Effector memory CD4-positive, alpha-beta T cell (primary cell): ENCODE results near the gene RSPH9.
"Not testable (repeated sequence)": the region's sequence is repeated elsewhere in the genome, so short reads cannot be mapped to it uniquely, and the experiment has no call there.

Experiments
- DNase-seq, 3 donors: peaks; one replicate each; pipeline ENCODE4 v3.0.0-alpha.2; 2020
- H3K27ac ChIP-seq: 2 replicates; pipeline ENCODE4 v1.7.0; 2013; ENCODE audit warnings: mild to moderate bottlenecking, low read length, moderate library complexity; ENCODE audit not compliant: insufficient read depth, poor library complexity, severe bottlenecking
- H3K27me3 ChIP-seq: replicated peaks from 2 replicates; pipeline ENCODE4 v1.7.0; 2013; ENCODE audit warnings: mild to moderate bottlenecking, low read length; ENCODE audit not compliant: insufficient read depth, control insufficient read depth, poor library complexity, severe bottlenecking
- H3K36me3 ChIP-seq: 2 replicates; pipeline ENCODE4 v1.7.0; 2013; ENCODE audit warnings: mild to moderate bottlenecking, low read length, moderate library complexity; ENCODE audit not compliant: control insufficient read depth, insufficient read depth
- H3K4me1 ChIP-seq: 2 replicates; pipeline ENCODE4 v1.7.0; 2013; ENCODE audit warnings: low read length, mild to moderate bottlenecking; ENCODE audit not compliant: control insufficient read depth, insufficient read depth, poor library complexity, severe bottlenecking
- H3K4me3 ChIP-seq: 2 replicates; pipeline ENCODE4 v1.7.0; 2013; ENCODE audit warnings: low read length, low read depth, mild to moderate bottlenecking; ENCODE audit not compliant: insufficient read depth, poor library complexity, severe bottlenecking
- H3K9me3 ChIP-seq: 2 replicates; pipeline ENCODE4 v1.7.0; 2013; ENCODE audit warnings: mild to moderate bottlenecking, low read length, moderate library complexity; ENCODE audit not compliant: control insufficient read depth

The RSPH9 gene

DNA sequence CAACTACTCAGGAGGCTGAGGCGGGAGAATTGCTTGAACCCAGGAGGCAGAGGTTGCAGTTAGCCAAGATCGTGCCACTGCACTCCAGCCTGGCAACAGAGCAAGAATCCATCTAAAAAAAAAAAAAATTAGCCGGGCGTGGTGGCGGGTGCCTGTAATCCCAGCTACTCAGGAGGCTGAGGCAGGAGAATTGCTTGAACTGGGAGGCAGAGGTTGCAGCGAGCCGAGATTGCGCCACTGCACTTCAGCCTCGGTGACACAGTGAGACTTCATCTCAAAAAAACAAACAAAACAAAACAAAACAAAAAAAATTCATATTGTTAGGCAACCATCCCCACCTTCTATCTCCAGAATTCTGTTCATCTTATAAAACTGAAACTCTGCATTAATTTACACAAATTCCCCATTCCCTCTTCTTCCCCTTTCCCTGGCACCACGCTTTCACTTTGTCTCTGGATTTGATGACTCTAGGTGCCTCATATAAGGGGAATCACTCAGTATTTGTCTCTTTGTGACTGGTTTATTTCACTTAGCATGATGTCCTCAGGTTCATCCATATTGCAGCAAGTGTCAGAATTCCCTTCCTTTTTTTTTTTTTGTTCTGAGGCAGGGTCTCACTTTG, 56.2 kb downstream of the RSPH9 start:
- H3K9me3 ChIP-seq, H3K4me1 ChIP-seq, H3K4me3 ChIP-seq: not testable (repeated sequence)

DNA sequence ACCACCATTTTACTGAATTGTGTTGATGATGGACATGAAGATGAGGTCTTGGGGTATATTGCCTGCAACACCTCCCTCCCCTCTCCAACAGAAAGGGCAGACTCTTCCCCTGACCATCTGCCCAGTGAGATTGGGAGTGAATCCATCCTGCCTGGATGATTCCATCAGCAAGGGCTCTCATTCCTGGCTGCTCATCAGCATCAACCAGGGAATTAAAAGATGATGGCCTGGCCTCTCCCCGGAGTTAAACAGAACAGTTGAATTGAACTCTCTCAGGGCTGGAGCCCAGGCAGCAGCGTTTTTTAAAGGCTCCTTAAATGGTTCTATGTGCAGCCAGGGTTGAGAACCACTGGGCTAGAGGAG, 57.3 kb downstream of the RSPH9 start:
- Histone ChIP-seq H3K27ac (no peak overlapping the region), H3K27me3 (peaks cover 7% of the 10 kb centered on the region), H3K4me1 (no peaks in the 10 kb centered on the region), H3K36me3 (no peaks in the 10 kb centered on the region), H3K9me3 (no peaks in the 10 kb centered on the region), H3K4me3 (no peak overlapping the region)
- DNase-seq: no peak

More for the DNA sequence above, 56.2 kb downstream of the RSPH9 start:
- not testable (repeated sequence) for H3K36me3 ChIP-seq, DNase-seq, H3K27ac ChIP-seq, H3K27me3 ChIP-seq

DNA sequence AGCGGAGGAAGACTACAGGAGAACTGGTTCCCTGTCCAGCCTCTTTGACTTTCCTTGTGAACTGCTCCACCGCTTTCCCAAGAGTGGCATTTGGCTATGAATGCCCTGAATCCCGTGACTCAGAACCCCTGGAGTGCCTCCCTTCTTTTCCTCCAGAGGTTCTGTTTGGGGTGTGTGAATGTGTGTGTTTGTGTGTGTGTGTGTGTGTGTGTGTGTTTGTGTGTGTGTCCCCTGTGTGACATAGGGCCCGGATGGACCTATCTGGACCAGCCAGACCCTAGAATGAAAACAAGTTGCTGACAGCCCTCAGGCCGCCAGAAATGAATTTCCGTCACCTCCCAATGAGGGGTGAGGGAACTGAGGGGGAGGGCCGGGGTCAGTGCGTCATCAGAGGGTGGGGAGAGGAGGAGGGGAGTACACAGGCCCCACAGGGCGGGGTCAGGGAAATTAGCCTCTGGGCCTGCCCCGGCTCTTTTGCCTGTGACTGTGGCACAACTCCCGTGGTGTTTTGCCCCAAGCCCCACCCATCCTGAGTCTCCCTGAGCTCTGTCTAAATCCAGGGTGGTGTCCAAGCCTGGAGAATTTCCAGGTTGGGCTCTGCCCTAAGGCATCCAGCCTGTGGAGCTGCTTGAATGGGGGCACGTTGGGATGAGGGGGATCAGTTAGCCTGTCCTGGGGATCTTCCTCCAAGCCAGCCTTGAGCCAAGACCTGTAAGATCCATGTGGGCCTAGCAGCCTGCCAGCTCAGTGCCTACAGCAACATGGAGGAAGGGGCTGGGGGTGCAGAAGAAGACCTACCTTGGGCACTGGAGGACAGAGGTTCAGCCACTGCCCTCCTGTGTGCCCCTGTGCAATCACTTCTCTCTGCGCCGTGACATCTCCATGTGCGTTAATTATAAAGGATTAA, 58.0 kb downstream of the RSPH9 start:
- Histone ChIP-seq H3K27me3 (peaks cover 7% of the 10 kb centered on the region), H3K4me1 (no peaks in the 10 kb centered on the region), H3K27ac (no peak overlapping the region), H3K9me3 (no peaks in the 10 kb centered on the region), H3K4me3 (no peak overlapping the region), H3K36me3 (no peaks in the 10 kb centered on the region)
- DNase-seq: no peak

DNA sequence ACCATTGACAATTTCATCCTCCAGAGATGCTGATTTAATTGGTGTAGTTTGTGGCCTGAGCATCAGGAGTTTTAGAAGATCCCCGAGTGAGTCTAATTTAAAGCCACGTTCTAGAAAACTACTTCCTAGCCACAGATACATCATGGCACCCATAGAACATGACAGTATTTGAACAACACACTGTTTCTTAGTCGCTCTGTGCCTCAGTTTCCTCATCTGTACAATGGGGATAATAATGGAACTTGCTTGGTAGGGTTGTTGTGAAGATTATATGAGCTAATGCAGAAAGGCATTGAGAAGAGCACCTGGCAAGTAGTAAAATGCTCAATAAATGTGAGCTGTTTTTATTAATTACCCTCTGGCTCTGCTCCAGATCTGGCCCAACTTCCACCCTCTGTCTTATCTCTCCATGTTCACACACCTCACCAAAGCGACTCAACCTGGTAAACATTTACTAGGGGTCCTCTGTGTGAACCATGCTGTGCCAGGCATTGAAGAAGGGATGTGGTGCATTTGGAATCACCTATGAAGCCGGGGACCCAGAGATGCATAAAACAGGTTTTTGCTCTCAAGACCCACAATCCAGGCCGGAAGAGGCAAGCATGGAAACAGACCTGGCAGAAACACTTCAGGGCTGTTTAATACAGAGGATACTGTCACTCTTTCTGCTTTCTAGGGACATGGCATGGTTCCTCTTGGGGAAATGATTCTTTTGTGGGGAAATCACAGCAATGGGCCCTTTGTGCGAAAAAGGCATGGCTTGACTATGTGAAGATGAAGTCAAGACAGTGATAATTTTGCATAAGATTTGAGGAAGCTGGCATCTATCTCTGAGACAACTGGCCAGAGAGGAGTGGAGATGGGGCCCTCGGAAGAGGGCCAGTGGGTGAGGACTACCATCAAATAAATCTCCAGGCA, 58.9 kb downstream of the RSPH9 start:
- H3K4me3 ChIP-seq: no peak overlapping the region
- H3K36me3 ChIP-seq: no peaks in the 10 kb centered on the region
- DNase-seq: no peak
- no peaks in the 10 kb centered on the region for H3K4me1 ChIP-seq
- H3K27ac ChIP-seq: no peak overlapping the region
- no peaks in the 10 kb centered on the region for H3K9me3 ChIP-seq
- peaks cover 7% of the 10 kb centered on the region for H3K27me3 ChIP-seq

DNA sequence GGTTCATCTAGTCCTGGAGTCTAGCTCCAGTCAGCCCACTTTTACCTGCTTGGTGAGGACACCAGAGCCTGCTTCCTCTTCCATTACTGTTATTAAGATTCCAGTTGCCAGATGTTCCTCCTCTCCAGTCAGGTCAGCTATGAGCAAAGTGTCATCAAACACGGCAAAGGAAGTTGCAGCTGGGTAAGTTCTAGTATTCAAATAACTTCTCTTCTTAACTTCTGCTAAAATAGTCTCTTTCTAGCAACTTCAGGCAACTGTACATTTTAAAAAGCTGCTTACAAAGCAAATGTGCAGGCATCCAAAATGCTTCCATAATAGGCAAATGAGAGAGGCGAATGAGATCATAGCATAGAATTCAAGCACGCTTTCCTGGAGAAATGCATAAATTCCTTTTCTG, 61.2 kb downstream of the RSPH9 start:
- peaks cover 7% of the 10 kb centered on the region for H3K27me3 ChIP-seq
- H3K9me3 ChIP-seq: no peaks in the 10 kb centered on the region
- DNase-seq: no peak
- no peaks in the 10 kb centered on the region for H3K36me3 ChIP-seq
- no peaks in the 10 kb centered on the region for H3K4me1 ChIP-seq
- H3K4me3 ChIP-seq: no peak overlapping the region
- H3K27ac ChIP-seq: no peak overlapping the region

DNA sequence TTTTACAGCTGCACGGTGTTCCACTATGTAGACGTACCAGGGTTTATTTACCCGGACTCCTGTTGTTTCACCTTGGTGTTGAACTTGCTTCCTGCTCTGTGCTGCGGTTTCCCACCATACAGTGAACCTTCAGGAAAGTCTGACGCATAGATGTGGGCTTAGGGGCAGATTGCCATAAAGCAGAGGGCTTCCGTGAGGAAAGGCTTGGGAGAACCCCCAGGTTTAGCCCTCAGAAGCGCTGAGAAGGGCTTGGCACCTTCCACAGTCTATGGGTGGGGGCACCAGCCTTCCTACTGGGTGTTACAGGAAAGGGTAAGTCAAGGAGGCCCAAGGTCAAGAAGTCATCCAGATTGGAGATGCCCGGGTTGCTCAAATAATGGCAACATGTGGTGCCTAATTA, 62.0 kb downstream of the RSPH9 start:
- no peaks in the 10 kb centered on the region for H3K36me3 ChIP-seq
- peaks cover 7% of the 10 kb centered on the region for H3K27me3 ChIP-seq
- no peaks in the 10 kb centered on the region for H3K4me1 ChIP-seq
- H3K27ac ChIP-seq: no peak overlapping the region
- no peak for DNase-seq
- H3K9me3 ChIP-seq: no peaks in the 10 kb centered on the region
- H3K4me3 ChIP-seq: no peak overlapping the region

DNA sequence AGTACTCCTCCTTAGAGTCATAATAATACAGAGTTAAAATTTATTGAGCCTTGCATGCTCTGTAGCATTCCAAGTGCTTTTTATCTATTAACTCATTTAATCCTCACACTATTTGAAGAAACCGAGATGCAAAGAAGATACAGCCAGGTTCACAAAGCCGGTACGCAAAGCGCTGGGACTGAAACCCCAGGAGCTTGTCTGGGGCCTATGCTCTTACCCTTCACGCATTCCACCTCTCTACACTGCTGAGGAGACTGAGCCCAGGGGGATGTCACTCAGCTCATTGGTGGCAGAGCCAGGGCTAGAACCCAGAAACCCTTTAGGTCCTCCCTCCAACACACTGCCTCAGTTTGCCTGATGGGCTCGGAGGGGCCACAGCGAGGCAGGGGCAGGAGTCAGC, 62.4 kb downstream of the RSPH9 start:
- Histone ChIP-seq H3K9me3 (no peaks in the 10 kb centered on the region), H3K27ac (no peak overlapping the region), H3K27me3 (peaks cover 7% of the 10 kb centered on the region), H3K4me1 (no peaks in the 10 kb centered on the region), H3K4me3 (no peak overlapping the region), H3K36me3 (no peaks in the 10 kb centered on the region)
- no peak for DNase-seq

DNA sequence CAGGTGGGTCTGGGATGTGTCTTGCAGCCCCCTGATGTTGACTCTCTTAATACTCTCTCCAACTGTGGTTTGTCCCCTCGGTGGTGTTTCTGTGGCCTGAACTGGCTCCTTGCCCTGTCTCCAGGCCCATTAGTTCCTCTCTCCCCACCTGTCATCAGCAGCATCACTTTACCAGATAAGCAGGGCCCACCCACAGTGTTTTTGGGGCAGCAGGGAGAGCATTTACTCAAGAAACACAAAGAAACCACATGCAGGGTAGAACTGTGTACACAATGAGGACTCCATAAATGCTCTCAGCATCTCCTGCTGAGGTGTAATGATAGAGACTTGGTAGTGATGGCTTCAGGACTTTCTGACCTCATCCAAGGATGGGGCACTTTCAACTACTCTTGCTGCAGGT, 62.9 kb downstream of the RSPH9 start:
- no peak overlapping the region for H3K4me3 ChIP-seq
- H3K9me3 ChIP-seq: no peaks in the 10 kb centered on the region
- no peaks in the 10 kb centered on the region for H3K36me3 ChIP-seq
- no peaks in the 10 kb centered on the region for H3K4me1 ChIP-seq
- no peak overlapping the region for H3K27ac ChIP-seq
- no peak for DNase-seq
- H3K27me3 ChIP-seq: peaks cover 4% of the 10 kb centered on the region

DNA sequence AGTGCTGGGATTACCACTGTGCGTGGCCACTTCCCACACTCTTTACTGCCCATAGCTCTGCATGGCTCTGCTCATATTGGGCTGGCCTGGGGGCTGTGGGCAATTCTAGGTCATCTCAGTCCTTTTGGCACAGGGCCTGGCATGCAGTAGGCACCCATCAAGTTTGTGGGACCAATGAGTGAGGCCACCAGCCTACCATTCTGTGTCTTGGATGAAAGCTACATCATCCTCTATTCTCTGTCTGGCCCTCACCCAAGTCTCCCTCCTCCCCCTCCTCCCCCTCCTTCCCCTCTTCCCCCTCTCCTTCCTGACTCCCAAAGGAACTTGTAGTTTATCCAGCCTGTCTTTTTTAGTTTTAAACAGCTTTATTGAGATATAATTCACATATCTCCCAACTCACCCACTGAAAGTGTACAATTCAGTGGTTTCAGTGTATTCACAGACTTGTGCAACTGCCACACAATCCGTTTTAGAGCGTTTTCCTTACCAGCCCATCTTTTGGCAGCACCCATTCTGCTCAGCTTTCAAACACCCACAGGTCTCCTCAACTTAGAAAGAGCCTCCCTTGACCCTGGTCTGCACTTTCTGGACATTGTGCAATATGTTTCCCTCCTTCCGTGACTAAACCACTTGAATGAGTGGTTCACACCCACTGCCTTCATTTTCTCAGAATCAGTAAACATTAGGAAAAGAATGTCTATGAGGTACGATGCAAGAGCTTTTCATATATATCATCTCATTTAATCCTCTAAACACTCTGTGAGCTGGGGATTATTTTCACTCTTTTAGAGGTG, 64.2 kb downstream of the RSPH9 start:
- Histone ChIP-seq H3K27ac (no peak overlapping the region), H3K4me1 (no peaks in the 10 kb centered on the region), H3K4me3 (no peak overlapping the region)

More for the DNA sequence above, 64.2 kb downstream of the RSPH9 start:
- no peak for DNase-seq
- Histone ChIP-seq H3K9me3 (no peaks in the 10 kb centered on the region), H3K27me3 (peaks cover 3% of the 10 kb centered on the region), H3K36me3 (no peaks in the 10 kb centered on the region)
